Activated T-helper 2 cell treated with anti-CD3 and anti-CD28 coated beads, Interferon-gamma antibody, Interleukin-2, Interleukin-4, amounts not matched to agents 10 μg/mL and 5 μg/mL and 100 μg/mL, durations not matched to agents 14 hours and 24 hours and 36 hours (primary cell): ENCODE data around the gene GRIK3. TPM values are rescaled to one million over a fixed set of nuclear protein-coding genes. Genes with fewer than 3 reads are reported as not detected.

Experiments used
- DNase-seq: peaks from one replicate; pipeline ENCODE4 v3.0.0; 2021; ENCODE audit warnings: low spot score
- H3K27ac Mint-ChIP-seq: one replicate; pipeline ENCODE4 v1.8.0; 2021; ENCODE audit warnings: mixed read lengths
- H3K27me3 Mint-ChIP-seq: one replicate; pipeline ENCODE4 v1.8.0; 2021; ENCODE audit warnings: low read depth, mixed read lengths
- H3K36me3 Mint-ChIP-seq: one replicate; pipeline ENCODE4 v1.8.0; 2021; ENCODE audit warnings: low read depth, mixed read lengths
- H3K4me1 Mint-ChIP-seq: one replicate; pipeline ENCODE4 v1.8.0; 2021; ENCODE audit warnings: low read depth, mixed read lengths
- H3K4me3 Mint-ChIP-seq: one replicate; pipeline ENCODE4 v1.8.0; 2021; ENCODE audit warnings: low read depth, mild to moderate bottlenecking, moderate library complexity, mixed read lengths
- H3K9me3 Mint-ChIP-seq: one replicate; pipeline ENCODE4 v1.8.0; 2021; ENCODE audit warnings: mixed read lengths
- intact Hi-C: fragments of 100-400 bp; cut with micrococcal nuclease; formaldehyde crosslinking; loops from one replicate; pipeline ENCODE4 v1.15.1; 2023
- total RNA-seq: library from RNA; stranded (reverse); gene quantifications from 2 replicates; pipeline ENCODE4 v1.2.3, GENCODE V29; 2022

The GRIK3 gene
- total RNA-seq, 1 donor from 2014 or later, result not detected

DNA sequence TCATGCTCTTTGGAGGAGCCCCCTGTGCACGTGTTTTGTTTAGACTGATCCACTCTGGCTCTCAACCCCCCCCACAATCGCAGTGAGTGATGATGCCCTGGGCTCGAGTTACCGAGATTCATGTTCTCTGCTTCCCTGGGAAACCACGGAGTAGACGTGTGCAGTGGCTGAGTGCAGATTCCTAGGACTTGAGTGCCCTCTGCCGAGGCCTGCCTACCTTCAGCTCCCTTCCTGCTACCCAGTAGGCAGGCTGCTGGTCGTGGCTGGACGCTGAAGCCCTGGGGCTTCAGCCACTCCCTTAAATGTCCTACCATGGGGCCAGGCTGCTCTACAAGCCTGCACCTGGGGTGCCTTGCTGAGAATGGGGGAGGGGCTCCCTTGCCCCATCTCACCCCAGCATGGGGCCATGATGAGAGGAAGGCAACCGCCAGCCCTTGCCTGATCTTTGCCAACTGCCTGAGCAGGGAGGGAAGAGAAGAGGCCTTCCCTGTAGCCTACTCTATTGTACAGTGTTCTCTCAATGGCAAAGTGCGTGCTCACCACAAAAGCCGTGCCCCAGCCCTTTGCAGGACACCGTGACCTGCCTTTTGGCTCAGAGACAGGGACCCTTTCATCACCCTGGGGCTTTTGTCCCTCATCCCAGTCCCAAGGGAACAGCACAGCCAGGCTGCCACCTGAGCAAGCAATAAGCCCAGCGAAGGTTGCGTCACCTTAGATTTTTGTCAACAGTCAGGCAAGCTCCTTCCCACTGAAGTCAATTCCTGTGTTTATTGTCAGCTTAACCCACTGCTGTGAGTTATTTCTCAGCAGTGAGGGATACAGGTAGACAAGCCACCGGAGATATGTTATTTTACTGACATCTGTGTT, 4.1 kb upstream of the GRIK3 start:
- intact Hi-C loops, result no loop called here
- no peaks in the 10 kb centered on the region for H3K9me3 Mint-ChIP-seq
- no peak for DNase-seq

DNA sequence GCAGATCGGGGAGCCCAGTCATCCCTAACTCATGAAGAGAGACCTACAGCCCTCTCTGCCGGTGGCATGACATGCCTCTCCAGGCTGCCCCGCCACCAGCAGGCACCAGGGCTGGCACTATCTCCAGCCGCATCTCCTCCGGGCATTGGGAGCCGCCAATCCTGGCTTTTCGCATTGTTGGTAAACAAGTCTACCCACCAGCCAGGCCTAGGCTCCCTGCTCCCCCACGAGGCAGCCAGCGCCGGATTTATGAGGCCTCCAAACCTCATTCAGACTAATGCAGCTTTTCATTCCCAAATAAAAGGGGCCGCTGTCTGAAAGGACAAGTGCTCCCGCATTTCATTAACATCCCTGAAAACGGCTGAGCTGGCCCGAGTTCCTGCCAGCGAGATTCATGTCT, 3.4 kb upstream of the GRIK3 start:
- H3K9me3 Mint-ChIP-seq, result no peaks in the 10 kb centered on the region
- no peaks in the 10 kb centered on the region for H3K36me3 Mint-ChIP-seq
- H3K4me1 Mint-ChIP-seq, result peaks cover 3% of the 10 kb centered on the region
- intact Hi-C loops, result no loop called here
- H3K27me3 Mint-ChIP-seq, result peaks cover 49% of the 10 kb centered on the region
- H3K27ac Mint-ChIP-seq, result no peak overlapping the region
- DNase-seq, result no peak
- no peak overlapping the region for H3K4me3 Mint-ChIP-seq

More for the DNA sequence above, 4.1 kb upstream of the GRIK3 start:
- Mint-ChIP-seq H3K27me3 (peaks cover 50% of the 10 kb centered on the region), H3K27ac (no peak overlapping the region), H3K4me1 (peaks cover 3% of the 10 kb centered on the region), H3K4me3 (no peak overlapping the region), H3K36me3 (no peaks in the 10 kb centered on the region)

- Mint-ChIP-seq H3K36me3 (no peaks in the 10 kb centered on the region), H3K27ac (no peak overlapping the region), H3K9me3 (no peaks in the 10 kb centered on the region), H3K4me3 (no peak overlapping the region), H3K4me1 (peaks cover 3% of the 10 kb centered on the region), H3K27me3 (peaks cover 58% of the 10 kb centered on the region)
- intact Hi-C loops, result no loop called here
- no peak for DNase-seq
Observed at GRCh38 chr1:37036667-37037053, 2.3 kb upstream of the GRIK3 start.

GRCh38 chr1:37035796-37036666, 1.7 kb upstream of the GRIK3 start:
- intact Hi-C loops, result no loop called here
- H3K27me3 Mint-ChIP-seq, result peaks cover 62% of the 10 kb centered on the region
- H3K36me3 Mint-ChIP-seq, result no peaks in the 10 kb centered on the region
- H3K4me3 Mint-ChIP-seq, result no peak overlapping the region
- DNase-seq, result no peak
- no peak overlapping the region for H3K27ac Mint-ChIP-seq
- no peaks in the 10 kb centered on the region for H3K9me3 Mint-ChIP-seq
- H3K4me1 Mint-ChIP-seq, result peaks cover 3% of the 10 kb centered on the region

DNA sequence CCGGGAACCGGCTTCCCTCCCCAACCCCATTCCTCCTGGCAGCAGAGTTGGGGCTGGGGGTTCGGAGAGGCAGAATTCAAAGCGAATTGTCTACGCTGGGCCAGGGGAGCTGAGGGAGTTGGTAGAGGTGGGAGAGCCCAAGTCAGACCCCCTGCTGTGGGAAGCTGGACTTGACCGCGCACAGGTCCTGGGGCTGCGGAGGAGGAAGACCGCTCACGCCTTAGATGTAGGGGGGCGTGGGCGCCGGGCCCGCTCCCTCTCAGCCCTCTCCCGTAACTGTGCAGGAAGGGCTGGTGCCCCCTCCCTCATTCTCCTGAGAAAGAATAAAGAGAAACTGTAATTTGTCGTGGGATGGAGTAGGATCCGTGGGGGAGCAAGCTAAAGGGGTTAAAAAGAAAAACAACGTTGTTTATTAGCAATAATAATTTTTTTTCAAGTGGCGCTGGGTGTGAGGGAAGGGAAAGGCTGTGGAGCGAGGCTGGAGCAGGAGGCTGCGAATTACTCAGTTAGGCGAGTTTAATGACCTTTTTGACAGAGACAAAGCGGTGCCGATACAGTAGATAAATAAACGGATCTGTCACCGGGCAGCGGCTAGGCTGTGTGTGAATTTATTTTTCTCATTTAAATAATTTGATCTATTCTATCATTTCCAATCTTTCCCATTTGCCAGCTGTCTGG, 838 bp upstream of the GRIK3 start:
- Mint-ChIP-seq H3K27me3 (peaks cover 64% of the 10 kb centered on the region), H3K4me1 (peaks cover 3% of the 10 kb centered on the region), H3K4me3 (no peak overlapping the region), H3K9me3 (no peaks in the 10 kb centered on the region), H3K36me3 (no peaks in the 10 kb centered on the region), H3K27ac (no peak overlapping the region)
- DNase-seq, result no peak
- intact Hi-C loops, result no loop called here

DNA sequence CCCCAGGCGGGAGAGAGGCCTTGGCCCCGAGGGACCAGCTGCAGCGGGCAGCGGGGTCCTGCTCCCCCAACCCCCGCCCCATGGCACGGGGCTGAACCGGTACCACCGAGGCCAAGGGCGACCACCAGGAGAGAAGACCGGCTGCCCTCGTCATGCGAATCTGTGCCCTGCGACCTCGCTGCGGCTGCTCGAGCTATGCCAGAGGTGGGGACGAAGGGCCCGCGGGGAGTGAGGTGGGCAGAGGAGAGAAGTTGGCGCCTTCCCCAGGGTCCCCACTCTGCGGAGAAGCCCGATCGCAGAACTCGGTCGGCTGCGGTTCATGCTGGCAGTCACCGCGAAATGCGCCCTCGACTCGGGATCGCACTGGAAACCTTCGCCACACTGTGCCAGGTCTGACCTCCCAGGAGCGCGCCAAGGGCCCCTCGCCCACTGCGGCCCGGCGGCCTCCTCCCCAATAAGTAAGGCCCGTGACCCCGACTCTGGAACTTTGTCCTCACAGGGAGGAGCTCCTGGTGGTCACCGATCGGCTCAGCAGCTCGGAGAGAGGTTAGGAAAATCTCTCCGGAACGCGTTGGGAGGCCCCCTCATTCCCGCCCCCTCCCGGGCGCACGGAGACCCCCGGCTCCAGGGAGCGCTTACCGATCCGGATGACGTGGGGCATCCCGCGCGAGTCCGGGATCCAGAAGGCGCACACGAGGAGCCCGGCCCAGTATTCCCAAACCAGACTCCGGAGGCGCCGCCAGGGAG, 787 bp downstream of the GRIK3 start:
- Mint-ChIP-seq H3K9me3 (no peaks in the 10 kb centered on the region), H3K4me1 (peaks cover 3% of the 10 kb centered on the region), H3K27me3 (peaks cover 56% of the 10 kb centered on the region), H3K4me3 (no peak overlapping the region), H3K27ac (no peak overlapping the region), H3K36me3 (no peaks in the 10 kb centered on the region)
- DNase-seq, result no peak
- intact Hi-C loops, result no loop called here

GRCh38 chr1:37032660-37033354, 1.5 kb downstream of the GRIK3 start:
- intact Hi-C loops, result no loop called here

DNA sequence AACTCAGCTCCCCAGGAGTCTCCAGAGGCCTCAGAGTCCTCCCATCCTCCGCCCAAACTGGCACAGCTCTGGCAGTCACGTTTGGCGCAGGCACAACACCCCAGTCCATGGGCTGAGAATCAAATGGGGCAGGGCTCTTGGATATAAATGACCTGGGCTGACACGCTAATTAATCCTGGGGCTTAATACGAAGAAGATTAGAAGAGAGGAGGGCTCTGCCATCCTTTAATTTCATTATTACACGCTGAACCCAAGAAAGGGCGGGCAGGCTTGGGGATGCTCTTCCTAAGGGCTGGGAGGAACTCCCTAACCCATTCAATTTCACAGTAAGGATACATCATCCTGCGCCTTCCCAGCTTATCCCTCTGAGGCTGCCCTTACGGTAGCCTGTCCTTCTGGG, 2.4 kb downstream of the GRIK3 start:
- intact Hi-C loops, result no loop called here
- Mint-ChIP-seq H3K4me1 (peaks cover 3% of the 10 kb centered on the region), H3K27me3 (peaks cover 44% of the 10 kb centered on the region), H3K4me3 (no peak overlapping the region), H3K27ac (no peak overlapping the region), H3K9me3 (no peaks in the 10 kb centered on the region), H3K36me3 (no peaks in the 10 kb centered on the region)
- no peak for DNase-seq

More at GRCh38 chr1:37032660-37033354, 1.5 kb downstream of the GRIK3 start:
- Mint-ChIP-seq H3K9me3 (no peaks in the 10 kb centered on the region), H3K27me3 (peaks cover 51% of the 10 kb centered on the region), H3K27ac (no peak overlapping the region), H3K4me3 (no peak overlapping the region), H3K4me1 (peaks cover 3% of the 10 kb centered on the region), H3K36me3 (no peaks in the 10 kb centered on the region)
- DNase-seq, result no peak

DNA sequence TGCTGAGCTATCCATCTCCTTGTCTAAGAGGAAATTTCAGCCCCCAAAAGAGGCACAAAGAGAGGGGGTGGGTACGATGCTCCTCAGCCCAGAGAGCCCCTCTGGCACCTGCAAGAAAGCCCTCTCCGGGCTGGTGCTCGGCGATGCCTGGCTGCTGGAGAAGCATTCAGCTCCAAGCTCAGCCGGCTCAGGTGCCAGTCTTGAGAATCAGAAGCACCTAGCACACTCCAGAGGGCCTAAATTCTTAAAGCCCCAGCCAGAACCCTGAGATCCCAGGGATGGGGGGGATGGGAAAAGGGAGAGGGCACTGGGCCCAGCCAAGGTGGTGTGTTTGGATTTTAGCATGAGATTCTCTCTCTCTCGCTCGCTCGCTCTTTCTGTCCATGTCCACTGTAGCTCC, 2.9 kb downstream of the GRIK3 start:
- H3K9me3 Mint-ChIP-seq, result no peaks in the 10 kb centered on the region
- peaks cover 41% of the 10 kb centered on the region for H3K27me3 Mint-ChIP-seq
- intact Hi-C loops, result no loop called here
- no peak overlapping the region for H3K27ac Mint-ChIP-seq
- no peak overlapping the region for H3K4me3 Mint-ChIP-seq
- H3K4me1 Mint-ChIP-seq, result peaks cover 3% of the 10 kb centered on the region
- H3K36me3 Mint-ChIP-seq, result no peaks in the 10 kb centered on the region
- no peak for DNase-seq

- DNase-seq, result no peak
- Mint-ChIP-seq H3K27ac (no peak overlapping the region), H3K9me3 (no peaks in the 10 kb centered on the region), H3K4me3 (no peak overlapping the region), H3K4me1 (no peaks in the 10 kb centered on the region), H3K27me3 (peaks cover 26% of the 10 kb centered on the region), H3K36me3 (no peaks in the 10 kb centered on the region)
- intact Hi-C loops, result no loop called here
Observed at GRCh38 chr1:37028981-37029617, 5.2 kb downstream of the GRIK3 start.

DNA sequence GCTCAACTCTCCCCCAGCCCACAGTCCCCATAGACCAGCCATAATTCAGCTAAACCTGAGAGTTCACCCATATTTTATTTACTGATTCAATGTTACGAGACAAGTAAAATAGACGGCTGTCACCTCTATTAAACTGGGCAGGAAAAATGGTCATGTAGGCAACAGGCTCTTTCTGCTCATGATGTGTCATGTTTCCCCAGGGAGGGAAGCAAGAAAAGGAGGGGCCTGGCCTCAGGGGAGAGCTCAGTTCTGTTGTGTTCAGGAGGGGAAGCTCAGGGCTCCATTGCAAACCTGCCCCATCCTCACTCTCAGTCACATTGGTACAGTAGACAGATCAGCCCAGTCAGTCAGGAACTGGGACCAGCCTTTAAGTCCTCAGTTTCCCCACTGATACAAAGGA, 12.8 kb downstream of the GRIK3 start:
- Mint-ChIP-seq H3K27ac (no peak overlapping the region), H3K27me3 (no peaks in the 10 kb centered on the region), H3K9me3 (no peaks in the 10 kb centered on the region), H3K4me1 (no peaks in the 10 kb centered on the region), H3K36me3 (no peaks in the 10 kb centered on the region), H3K4me3 (no peak overlapping the region)
- DNase-seq, result no peak
- intact Hi-C loops, result no loop called here
